ENCODE results near the gene CNN2.

CNN2 gene

DNA sequence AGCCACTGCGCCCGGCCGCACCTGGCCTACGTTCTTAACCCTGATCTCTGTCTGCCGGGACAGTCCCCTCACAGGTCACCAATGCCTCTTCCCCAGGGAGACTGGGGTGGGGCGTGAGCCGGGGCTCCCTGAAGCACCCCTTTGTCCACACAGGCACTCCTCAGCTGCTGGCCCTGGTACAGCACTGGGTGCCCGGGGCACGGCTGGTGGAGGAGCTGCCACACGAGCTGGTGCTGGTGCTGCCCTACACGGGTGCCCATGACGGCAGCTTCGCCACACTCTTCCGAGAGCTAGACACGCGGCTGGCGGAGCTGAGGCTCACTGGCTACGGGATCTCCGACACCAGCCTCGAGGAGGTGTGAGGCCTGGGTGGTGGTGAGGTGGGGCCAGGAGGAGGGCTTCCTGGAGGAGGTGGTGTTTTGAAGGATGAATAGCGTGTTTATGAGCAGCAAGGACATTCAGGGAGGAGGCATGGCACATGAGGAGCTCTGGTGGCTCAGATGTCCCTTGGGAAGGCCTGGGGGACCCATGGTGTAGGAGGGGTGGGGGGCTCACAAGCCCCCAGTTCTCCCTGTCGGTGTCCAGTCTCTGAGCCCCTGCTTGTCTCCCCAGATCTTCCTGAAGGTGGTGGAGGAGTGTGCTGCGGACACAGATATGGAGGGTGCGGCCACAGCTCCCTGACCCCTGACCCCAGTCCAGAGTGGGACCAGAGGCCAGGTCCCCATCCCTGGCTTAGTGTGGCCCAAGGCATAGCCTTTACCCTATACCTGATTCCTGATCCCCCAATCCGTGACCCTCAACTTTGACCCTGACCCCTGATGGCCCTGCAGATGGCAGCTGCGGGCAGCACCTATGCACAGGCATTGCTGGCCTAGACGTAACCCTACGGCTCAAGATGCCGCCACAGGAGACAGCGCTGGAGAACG is 27.0 kb downstream of the CNN2 start:
- Histone ChIP-seq H3K27me3 (replicated peaks; ENCODE audit: insufficient read depth, low read length) (no peaks in the 10 kb centered on the region), H3K79me2 (ENCODE audit: low read length) (no peaks in the 10 kb centered on the region), H3K9me3 (replicated peaks; ENCODE audit: insufficient read depth, low read length) (no peaks in the 10 kb centered on the region), H2AFZ (ENCODE audit: low read length) (no peak overlapping the region), H3K9me2 (replicated peaks; ENCODE audit: insufficient read depth, low read length) (no peaks in the 10 kb centered on the region), H3K4me1 (ENCODE audit: low read length) (no peaks in the 10 kb centered on the region), H3K27ac (ENCODE audit: low read length) (no peak overlapping the region), H3K4me3 (ENCODE audit: low read length) (no peak overlapping the region), H4K20me1 (ENCODE audit: insufficient read depth, low read length) (no peaks in the 10 kb centered on the region), H3F3A (ENCODE audit: insufficient read depth, low read length) (0 out of 2 replicates have a peak, but pooled peaks cover 2% of the 10 kb centered on the region), H3K36me3 (replicated peaks; ENCODE audit: insufficient read depth, low read length) (no peaks in the 10 kb centered on the region), H3K4me2 (ENCODE audit: low read depth, low read length) (no peak overlapping the region), H3K9ac (ENCODE audit: low read length) (no peak overlapping the region)
- TF ChIP-seq EZH2phosphoT487 (IDR thresholded peaks at IDR 0.05; ENCODE audit: low read length) (no peak), EZH2 (optimal IDR thresholded peaks at IDR 0.05; ENCODE audit: low read depth, low read length) (no peak)
- TF ChIP-seq, protein P1, sequence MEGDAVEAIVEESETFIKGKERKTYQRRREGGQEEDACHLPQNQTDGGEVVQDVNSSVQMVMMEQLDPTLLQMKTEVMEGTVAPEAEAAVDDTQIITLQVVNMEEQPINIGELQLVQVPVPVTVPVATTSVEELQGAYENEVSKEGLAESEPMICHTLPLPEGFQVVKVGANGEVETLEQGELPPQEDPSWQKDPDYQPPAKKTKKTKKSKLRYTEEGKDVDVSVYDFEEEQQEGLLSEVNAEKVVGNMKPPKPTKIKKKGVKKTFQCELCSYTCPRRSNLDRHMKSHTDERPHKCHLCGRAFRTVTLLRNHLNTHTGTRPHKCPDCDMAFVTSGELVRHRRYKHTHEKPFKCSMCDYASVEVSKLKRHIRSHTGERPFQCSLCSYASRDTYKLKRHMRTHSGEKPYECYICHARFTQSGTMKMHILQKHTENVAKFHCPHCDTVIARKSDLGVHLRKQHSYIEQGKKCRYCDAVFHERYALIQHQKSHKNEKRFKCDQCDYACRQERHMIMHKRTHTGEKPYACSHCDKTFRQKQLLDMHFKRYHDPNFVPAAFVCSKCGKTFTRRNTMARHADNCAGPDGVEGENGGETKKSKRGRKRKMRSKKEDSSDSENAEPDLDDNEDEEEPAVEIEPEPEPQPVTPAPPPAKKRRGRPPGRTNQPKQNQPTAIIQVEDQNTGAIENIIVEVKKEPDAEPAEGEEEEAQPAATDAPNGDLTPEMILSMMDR (IDR thresholded peaks at IDR 0.05; ENCODE audit: low read length), result no peak
- DNase-seq, result no peak

DNA sequence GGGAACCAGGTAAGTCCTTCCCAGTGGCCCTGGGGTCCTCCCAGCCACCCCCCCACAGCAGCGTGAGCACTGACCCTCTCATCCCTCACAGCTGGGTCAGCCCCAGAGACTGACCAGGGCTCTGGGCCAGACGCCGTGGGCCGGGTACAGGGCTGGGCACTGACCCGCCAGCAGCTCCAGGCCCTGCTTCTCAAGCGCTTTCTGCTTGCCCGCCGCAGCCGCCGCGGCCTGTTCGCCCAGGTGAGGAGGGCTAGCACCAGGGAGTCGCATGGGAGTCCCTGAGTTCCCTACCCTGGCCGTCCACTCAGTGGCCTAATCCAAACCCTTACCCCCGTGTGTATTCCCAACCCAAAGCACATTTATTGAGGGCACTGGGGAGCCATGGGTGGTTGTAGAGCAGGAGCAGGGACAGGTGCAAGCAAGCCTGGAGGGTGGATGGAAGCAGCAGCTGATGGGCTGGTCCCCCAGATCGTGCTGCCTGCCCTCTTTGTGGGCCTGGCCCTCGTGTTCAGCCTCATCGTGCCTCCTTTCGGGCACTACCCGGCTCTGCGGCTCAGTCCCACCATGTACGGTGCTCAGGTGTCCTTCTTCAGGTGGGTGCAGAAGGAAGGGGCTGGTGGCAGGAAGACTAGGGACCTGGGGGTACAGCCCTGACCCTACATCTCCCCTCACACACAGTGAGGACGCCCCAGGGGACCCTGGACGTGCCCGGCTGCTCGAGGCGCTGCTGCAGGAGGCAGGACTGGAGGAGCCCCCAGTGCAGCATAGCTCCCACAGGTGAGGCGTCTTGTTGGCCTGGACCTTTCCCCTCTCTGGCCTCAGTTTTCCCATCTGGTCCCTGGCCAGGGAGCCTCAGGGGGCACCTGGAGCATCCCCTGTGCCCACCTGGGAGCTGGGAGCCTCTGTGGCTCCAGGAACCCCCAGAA is 28.0 kb downstream of the CNN2 start:
- DNase-seq, result no peak
- Histone ChIP-seq H3K9me2 (replicated peaks; ENCODE audit: insufficient read depth, low read length) (no peaks in the 10 kb centered on the region), H3K4me2 (ENCODE audit: low read depth, low read length) (no peak overlapping the region), H3K9ac (ENCODE audit: low read length) (no peak overlapping the region), H2AFZ (ENCODE audit: low read length) (no peak overlapping the region), H3F3A (ENCODE audit: insufficient read depth, low read length) (no peaks in the 10 kb centered on the region), H3K79me2 (ENCODE audit: low read length) (no peaks in the 10 kb centered on the region), H4K20me1 (ENCODE audit: insufficient read depth, low read length) (no peaks in the 10 kb centered on the region), H3K27ac (ENCODE audit: low read length) (no peak overlapping the region), H3K27me3 (replicated peaks; ENCODE audit: insufficient read depth, low read length) (no peaks in the 10 kb centered on the region), H3K36me3 (replicated peaks; ENCODE audit: insufficient read depth, low read length) (no peaks in the 10 kb centered on the region), H3K4me3 (ENCODE audit: low read length) (no peak overlapping the region), H3K4me1 (ENCODE audit: low read length) (no peaks in the 10 kb centered on the region), H3K9me3 (replicated peaks; ENCODE audit: insufficient read depth, low read length) (no peaks in the 10 kb centered on the region)
- no peak for TF ChIP-seq EZH2phosphoT487 (IDR thresholded peaks at IDR 0.05; ENCODE audit: low read length)
- TF ChIP-seq, protein P1 (IDR thresholded peaks at IDR 0.05; ENCODE audit: low read length), result no peak
- no peak for TF ChIP-seq EZH2 (optimal IDR thresholded peaks at IDR 0.05; ENCODE audit: low read depth, low read length)

- no peaks in the 10 kb centered on the region for H3K9me2 ChIP-seq (replicated peaks; ENCODE audit: insufficient read depth, low read length)
Observed at GRCh38 chr19:1055028-1055425, 28.6 kb downstream of the CNN2 start.

More at GRCh38 chr19:1055028-1055425, 28.6 kb downstream of the CNN2 start:
- H3F3A ChIP-seq (ENCODE audit: insufficient read depth, low read length), result no peaks in the 10 kb centered on the region
- no peak overlapping the region for H3K9ac ChIP-seq (ENCODE audit: low read length)
- no peaks in the 10 kb centered on the region for H3K4me1 ChIP-seq (ENCODE audit: low read length)
- H3K27ac ChIP-seq (ENCODE audit: low read length), result no peak overlapping the region
- no peaks in the 10 kb centered on the region for H3K27me3 ChIP-seq (replicated peaks; ENCODE audit: insufficient read depth, low read length)
- H3K79me2 ChIP-seq (ENCODE audit: low read length), result no peaks in the 10 kb centered on the region
- no peak overlapping the region for H2AFZ ChIP-seq (ENCODE audit: low read length)
- DNase-seq, result no peak
- TF ChIP-seq EZH2 (optimal IDR thresholded peaks at IDR 0.05; ENCODE audit: low read depth, low read length), result no peak
- TF ChIP-seq, protein P1 (IDR thresholded peaks at IDR 0.05; ENCODE audit: low read length), result no peak
- H3K9me3 ChIP-seq (replicated peaks; ENCODE audit: insufficient read depth, low read length), result no peaks in the 10 kb centered on the region
- H3K4me3 ChIP-seq (ENCODE audit: low read length), result no peak overlapping the region
- H3K4me2 ChIP-seq (ENCODE audit: low read depth, low read length), result no peak overlapping the region
- no peaks in the 10 kb centered on the region for H4K20me1 ChIP-seq (ENCODE audit: insufficient read depth, low read length)
- H3K36me3 ChIP-seq (replicated peaks; ENCODE audit: insufficient read depth, low read length), result no peaks in the 10 kb centered on the region

All from MM.1S (cell line).